Epidermal melanocyte (primary cell): ENCODE data around the gene MYH13.

ENCODE experiments used
- DNase-seq: peaks from one replicate; pipeline ENCODE4 v3.0.0; 2011; ENCODE audit warnings: low spot score; ENCODE audit not compliant: insufficient read length

MYH13 gene

DNA sequence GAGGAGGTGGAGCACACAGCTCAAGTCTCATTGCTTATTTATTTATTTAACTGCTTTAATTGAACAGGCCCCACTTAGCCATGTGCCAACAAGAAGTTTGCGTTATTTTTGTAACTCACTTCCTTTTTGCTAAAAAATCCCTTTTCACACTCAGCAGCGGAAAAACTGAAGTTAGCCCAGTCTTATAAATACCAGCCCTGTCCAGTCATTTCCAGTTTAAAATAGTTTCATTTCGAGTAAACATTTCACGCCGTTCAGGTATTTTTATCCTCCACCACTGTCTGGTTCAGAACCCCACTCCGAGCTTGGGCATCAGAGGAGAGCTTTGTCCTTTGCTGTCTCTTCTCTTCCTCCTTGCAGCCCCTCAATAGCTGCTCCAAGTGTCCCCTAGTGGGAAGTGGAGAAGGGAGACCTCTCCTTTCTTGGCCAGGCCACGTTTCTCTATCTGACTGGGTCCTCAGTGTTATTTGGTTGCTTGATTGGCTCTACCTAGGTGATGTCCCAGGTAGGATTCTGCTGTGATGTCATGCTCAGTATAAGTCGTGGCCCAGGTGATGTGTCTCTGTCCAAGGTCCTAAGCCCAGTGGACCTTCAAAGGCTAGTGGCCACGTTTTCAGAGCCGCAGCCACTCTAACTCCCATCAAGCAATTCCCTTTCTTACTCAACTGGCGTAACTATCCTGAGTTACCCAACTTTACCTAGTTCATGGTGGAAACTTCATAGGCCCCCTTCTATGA, 121.4 kb downstream of the MYH13 start:
- no peak for DNase-seq
